Measurements from ENCODE around the gene POLR1B.
A peak's percentile ranks its signal among the peaks of the same experiment; 100 is the strongest.
"Not testable (repeated sequence)": the region's sequence is repeated elsewhere in the genome, so short reads cannot be mapped to it uniquely, and the experiment has no call there.

POLR1B gene

DNA sequence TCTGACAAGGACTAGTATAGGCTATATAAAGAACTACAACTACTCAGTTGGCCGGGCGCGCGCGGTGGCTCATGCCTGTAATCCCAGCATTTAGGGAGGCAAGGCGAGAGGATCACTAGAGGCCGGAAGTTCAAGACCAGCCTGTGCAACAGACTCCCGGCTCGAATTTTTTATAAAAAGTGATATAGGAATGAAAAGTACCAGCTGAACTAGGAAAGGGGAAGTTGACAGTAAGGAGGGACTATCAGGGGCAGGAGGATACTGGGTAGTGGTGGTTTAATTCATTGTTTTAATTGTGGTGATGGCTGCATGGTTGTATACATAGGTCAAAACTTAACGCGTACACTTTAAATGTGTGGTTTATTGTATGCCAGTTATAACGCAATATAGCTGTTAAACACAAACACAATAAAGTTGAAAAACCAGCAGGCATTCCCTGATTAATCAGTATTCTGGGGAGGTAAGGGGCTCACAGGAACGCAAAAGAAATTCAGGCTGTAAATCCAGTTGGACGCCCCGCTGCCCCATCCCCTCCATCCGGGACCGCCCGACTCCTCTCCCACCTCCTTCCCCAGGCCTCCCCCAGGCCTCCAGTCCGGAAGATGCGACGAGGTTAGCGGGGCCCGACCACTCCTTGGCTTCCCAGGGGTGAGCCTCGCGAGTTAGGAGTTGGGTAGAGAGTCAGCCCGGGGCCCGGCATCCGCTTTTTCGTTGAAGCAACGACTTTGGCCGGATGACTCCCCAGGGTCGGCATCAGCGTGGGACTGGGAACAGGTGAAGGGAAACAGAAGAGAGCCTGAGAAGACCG is 746 bp upstream of the POLR1B start:
- DNase-seq = peak; percentile 61 to 68

DNA sequence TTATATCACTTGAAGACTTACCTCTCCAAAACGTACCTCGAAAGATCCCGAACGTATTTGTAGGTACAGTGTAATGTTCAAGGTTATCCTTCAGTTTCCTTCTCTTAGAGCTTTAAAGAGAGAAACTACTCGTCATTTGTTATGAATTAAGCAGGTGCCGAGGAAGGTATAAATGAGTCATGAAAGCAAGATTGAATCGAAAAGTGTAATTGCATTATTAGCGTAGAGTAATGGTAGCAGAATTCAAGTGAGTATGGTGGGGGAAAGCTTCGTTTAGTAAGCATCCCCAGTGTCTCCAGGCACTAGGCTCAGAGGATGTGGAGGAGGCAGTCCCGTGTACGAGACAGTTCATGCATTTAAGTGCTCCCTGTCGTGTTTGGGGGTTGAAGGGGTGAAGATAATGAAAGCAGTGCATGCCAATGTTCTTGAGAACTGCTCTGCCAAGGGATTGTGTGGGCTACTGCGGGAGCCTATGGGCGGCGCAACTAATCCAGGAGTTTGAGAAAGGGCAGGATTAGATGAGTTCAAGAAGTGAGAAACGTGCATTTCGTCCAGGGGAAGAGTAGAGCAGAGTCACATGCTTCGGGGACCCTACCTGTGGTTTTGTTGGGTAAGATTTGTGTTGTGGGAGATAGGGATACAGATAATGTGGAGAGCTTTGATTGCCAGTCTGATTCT is 858 bp downstream of the POLR1B start:
- no peak for DNase-seq

DNA sequence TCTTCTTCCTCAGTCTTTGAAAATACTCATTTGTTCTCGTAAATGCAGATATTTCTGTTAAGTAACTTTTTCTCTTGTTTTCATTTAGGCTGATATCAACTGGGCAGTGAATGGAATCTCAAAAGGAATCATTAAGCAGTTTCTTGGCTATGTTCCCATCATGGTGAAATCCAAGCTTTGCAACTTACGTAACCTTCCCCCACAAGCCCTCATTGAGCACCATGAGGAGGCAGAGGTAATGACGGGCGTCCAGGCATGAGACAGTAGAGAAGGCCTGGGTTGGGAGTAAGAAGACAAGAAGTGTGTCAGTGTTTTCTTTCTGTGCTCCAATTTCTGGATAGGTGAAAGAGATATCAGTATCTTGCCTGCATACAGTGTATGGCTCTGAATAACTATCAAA is 5.1 kb downstream of the POLR1B start:
- peak; percentile 18 to 48 for DNase-seq

DNA sequence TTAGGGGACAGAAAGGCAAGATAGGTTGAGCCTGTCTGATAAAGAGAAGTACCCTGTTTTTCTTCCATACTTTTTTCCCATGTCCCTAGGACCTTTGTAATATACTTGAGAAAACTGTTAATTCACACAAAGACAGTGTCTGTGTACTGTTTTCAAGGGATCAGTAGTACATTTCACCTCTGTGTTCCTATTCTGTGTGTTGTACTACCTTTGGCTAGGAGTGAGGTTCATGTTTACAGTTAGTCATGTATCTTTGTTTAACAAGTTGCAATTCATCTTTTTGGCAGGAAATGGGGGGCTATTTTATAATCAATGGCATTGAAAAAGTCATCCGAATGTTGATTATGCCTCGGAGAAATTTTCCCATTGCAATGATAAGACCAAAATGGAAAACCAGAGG is 6.7 kb downstream of the POLR1B start:
- DNase-seq = no peak

DNA sequence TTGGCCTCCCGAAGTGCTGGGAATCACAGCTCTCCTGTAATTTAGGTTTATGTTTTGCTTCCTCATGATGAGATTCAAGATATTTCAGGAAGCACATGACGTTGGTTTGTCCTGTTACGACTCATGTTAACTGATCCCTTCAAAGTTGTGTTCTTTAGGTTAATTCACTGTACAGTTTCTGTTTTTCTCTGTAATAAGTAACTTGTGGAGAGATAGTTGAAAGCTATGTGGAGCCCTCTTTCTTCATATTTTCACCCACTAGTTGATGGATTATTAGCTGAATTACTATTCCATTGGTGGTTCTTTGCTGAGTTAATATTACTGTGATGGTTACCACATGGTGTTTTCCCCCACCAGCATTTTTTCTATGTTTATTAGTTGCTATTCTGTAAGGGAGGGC is 23.8 kb downstream of the POLR1B start:
- DNase-seq = no peak

DNA sequence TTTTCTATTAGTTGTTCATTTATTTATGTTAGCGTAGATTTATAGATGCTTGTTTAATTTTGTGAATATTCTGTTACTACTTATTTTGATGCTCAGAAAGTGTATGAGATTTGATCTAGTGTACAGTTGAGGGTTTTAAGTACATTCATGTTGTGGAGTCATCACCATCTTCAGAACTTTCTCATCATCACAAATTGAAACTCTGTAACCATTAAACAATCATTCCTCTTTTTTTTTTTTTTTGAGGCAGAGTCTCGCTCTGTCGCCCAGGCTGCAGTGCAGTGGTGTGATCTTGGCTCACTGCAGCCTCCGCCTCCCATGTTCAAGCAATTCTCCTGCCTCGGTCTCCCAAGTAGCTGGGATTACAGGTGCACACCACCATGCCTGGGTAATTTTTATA is 24.2 kb downstream of the POLR1B start:
- DNase-seq = not testable (repeated sequence)

DNA sequence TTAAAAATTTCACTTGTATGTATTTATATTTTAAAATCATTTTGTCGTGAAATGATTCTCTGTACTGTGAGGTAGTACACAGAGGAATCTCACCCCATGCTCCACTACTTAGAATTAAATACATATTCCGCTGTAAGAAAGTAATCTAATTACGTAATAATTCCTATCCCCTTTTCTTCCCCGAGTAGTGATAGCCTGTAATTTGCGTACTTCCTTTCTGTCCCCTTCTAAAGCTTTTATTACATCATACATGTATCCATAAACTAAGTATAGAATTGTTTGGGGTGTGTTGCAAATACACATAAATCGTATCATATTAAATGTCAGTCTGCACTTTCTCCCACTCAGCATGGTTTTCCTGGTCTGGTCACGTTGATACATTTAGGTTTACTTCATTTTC is 29.7 kb downstream of the POLR1B start:
- DNase-seq = peak in 1 of 2 donors; percentile 21

DNA sequence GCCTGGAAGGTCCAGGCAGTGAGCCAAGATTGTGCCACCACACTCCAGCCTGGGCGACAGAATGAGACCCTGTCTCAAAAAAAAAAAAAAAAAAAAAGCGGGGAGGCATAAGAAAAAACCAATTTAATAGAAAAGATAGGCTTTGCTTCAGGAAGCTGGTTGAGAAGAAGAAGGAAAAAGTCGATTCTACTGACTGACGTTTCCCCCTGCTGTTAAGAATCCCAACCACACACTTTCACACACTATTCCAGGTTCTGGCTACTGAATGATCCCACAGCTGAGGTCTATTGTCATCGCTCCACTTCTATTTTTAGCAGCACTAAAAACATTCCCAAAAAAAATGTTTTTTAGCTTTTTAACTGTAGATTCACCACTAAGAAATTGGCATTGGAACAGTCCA is 35.5 kb downstream of the POLR1B start:
- no peak for DNase-seq

DNA sequence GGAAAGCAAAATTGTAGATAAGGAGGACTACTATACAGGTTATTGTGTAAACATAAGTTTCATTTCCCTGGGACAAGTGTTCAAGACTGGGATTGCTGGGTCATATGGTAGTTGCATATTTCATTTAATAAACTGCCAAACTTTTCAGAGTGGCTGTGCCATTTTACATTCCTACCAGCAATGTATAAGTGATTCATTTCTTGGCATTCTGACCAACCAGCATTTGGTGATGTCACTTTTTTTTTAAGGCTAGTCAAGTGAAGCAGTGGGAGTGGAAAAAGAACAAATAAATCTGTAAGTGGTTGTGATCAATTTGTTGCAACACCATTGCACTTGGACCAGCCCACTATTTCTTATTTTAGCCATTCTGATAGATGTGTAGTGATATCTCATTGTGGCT is 37.0 kb downstream of the POLR1B start:
- DNase-seq = peak; percentile 45 to 52

DNA sequence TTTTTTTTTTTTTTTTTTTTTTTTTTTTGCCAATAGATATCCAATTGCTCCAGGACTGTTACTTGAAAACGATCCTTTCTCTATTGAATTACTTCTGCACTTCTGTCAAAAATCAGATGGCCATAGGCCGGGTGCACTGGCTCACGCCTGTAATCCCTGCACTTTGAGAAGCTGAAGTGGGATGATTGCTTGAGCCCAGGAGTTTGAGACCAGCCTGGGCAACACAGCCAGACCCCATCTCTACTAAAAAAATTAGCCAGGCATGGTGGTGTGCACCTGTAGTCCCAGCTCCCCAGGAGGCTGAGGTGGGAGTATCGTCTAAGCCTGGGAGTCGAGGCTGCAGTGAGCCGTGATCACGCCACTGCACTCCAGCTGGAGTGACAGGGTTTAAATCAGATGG is 37.8 kb downstream of the POLR1B start:
- no peak for DNase-seq

DNA sequence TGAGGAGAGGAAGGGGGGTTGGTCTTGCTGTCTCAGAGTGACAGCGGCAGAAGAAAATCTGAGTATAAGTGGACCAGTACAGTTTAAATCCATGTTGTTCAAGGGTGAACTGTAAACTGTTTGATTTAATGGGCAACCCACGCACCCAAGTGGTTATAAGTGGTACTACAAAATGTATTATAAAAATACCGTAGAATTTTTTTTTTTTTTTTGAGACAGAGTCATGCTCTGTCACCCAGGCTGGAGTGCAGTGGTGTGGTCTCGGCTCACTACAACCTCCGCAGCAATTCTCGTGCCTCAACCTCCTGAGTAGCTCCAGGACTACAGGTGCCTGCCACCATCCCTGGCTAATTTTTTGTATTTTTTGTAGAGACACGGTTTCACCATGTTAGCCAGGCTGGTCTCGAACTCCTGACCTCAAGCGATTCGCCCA is 40.1 kb downstream of the POLR1B start:
- peak; percentile 58 to 84 for DNase-seq

DNA sequence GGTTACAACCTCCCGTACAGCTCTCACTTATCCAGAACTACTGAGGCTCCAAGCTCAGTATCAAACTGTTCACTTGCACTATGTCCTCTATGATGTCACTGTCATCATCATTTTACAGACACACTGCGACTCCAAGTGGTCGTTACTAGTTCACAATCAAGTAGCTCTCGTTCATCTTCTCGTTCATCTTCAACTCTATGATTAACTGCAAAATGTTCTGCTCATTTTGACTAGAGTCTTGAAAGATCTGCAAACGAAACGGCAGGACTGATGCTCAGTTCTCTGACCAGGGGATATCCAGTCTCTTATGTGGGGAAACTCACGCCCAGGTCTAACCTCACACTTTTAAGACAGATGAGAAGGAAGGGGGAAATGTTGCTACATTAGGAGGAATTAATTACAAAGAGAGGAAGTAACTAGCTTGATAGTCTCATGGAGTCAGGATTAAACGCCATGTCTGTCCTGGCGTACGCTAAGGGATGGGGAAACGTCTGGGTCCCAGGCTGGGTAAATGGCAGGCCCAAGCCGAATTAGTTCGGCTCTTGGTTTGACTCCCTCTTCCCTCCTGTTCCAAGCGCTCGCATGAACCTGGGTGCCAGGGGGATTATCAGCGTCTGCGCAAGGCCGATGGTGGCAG is 41.4 kb downstream of the POLR1B start:
- DNase-seq = peak in 1 of 2 donors; percentile 23

DNA sequence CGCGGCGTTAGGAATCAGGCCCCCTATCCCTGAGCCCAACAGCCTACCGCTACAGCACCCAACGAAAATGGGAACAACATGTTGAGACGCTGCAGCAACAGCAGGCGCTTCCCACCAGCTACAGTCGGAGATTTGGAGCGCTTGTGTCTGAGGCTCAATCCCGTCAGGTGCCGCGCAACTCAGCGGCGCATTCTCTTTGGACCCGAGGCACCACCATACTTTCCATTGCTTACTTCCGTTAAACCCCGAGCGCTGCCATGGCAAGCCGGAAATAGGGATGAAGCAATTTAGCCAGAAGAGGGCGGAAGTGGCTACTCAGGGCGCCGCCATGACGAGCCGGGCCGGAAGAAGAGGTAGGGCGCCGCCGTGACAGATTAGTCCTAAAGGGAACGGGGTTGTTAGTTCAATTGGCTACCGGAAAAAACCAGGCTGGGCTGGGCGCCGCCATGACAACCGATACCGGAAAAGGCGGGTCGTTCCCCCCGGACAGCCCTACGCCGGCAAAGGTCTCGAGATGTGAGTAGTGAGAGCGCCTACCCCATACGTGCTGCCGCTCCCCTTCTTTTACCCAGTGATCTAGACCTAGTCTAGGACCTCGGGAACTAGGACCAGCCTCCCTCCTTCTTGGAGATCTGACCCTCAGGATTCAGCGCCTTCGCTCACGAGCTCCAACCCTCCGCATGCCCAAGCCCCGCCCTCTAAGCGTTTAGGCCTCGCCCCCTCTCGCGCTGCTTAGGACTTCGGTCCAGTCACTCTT is 42.0 kb downstream of the POLR1B start, which contains the start of gene CHCHD5:
Gene CHCHD5 (plus strand): TSS at position 476 of the 757 bp plus-strand sequence. CDS start 39 bp downstream, at position 515.
- peak; percentile 95 to 97 for DNase-seq

DNA sequence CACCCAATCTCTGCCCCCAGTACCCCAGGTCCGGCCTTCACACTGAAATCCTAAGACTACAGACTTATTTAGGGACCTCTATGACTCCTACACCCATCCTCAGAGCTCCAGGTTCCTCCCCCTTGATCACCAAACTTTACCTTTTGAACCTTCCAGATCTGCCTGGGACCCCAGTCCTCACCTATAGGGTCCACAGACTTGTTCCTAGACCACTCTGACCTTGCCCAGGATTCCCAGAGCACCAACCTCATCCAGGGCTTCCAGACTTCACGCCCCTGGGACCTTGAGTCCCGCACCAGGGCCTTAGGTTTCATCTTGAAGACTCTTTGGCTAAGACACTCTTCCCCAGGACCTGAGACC is 42.6 kb downstream of the POLR1B start:
- DNase-seq = no peak

DNA sequence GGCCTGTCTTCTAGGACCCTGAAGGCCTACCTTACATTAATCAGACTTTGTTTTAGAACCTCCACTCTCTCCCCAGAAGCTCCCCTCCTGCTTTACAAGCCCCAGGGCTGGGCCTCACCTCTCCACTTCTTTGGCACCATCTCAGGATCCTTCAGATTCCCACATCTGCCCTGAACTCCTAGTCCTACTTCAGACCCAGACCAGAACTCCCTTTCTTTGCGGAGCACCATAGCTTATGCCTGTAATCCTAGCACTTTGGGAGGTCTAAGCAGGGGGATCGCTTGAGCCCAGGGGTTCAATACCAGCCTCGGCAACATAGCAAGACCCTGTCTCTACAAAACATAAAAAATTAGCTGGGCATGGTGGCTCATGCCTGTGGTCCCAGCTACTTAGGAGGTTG is 43.1 kb downstream of the POLR1B start:
- DNase-seq = no peak

DNA sequence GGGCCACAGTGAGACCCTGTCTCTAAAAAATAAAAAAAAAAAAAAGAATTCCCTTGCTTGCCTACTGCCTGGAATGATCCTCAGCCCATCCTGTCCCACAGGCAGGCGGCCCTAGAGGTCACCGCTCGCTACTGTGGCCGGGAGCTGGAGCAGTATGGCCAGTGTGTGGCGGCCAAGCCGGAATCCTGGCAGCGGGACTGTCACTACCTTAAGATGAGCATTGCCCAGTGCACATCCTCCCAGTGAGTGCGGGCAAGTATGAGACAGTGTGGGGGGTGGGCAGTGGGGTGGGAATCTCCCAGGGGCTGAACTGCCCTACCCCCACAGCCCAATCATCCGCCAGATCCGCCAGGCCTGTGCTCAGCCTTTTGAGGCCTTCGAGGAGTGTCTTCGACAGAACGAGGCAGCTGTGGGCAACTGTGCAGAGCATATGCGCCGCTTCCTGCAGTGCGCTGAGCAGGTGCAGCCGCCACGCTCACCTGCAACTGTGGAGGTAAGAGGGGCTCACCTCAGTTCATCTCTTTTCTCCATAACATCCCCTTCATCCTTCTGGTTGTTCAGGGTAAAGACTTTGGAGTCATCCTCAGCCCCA is 43.7 kb downstream of the POLR1B start:
- no peak for DNase-seq

DNA sequence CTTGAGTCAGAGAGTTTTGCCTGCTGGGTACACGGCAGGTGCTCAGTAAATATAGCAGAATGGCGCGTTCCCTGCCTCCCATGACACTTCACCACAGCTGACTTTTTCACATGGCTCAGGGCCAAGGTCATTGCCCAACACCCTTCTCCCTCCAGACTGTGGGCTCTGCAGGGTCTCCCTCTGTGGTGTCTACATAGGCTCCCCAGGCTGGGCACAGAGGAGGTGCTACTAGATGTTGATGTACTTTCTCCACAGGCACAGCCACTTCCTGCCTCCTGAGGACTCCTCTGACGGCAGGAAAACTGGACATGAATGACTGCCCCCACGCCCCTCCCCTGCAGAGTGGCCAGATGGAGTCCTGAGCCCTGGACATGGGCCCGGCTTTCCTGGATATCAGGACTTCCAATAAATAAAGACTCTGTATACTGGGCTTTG is 46.4 kb downstream of the POLR1B start:
- DNase-seq = no peak

DNA sequence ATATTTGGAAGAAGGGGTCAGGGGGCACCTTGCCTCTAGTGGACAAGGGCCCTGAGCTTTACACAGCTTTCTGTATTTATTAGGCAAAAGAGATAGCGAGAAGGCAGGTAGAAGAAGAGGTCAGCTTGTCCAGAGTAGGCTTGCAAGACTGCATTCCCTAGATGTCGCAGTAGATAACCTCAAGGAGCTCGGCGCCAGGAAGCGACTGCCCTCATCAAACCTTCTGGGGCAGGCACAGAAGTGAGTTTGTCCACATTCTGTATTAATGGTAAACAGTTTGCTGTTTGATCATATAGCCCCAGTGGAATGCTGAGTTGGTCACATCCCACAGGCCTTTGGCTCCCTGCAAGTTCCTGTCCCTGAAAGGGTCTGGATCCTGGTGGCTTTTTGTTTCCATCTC is 49.1 kb downstream of the POLR1B start:
- DNase-seq = no peak

DNA sequence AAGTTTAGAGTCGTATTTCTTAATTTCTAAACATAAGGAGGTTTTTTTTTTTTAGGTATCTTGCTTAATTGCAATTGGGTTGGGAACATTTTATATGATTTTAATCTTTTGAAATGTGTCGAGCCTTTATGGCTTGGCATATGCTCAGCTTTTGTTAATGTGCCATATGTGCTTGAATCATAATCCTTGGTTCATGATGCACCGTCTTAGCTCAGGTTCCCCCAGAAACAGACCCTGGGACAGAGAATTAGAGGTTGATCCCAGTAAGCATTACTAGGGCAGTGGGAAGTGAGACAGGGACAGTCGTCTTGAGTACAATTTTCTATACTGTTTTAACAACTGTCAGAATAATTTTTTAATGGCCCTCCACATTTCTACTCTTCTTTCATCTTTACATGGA is 51.5 kb downstream of the POLR1B start:
- no peak for DNase-seq

DNA sequence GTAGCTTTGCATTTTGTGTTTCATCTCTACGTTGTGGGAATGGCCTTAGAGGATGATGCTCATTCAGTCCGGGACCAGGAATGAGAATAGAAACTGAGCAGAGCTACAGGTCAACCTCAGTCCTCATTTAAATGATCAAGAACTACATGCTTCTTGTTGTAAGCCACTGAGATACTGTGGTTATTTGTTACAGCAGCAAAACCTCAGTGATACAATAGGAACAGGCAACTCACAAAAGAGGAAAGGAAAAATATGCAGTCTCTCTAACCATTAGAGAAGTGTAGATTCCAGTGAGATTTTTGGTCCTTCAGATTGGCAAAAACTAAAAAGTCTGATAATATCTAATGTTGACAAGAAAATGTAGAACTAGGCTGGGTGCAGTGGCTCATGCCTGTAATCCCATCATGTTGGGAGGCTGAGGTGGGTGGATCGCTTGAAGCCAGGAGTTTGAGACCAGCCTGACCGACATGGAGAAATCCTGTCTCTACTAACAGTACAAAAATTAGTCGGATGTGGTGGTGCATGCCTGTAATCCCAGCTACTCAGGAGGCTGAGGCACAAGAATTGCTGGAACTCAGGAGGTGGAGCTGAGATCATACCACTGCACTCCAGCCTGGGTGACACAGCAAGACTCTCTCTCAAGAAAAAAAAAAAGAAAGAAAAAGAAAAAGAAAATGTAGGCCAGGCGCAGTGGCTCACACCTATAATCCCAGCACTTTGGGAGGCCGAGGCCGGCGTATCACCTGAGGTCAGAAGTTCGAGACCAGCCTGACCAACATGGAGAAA is 55.5 kb downstream of the POLR1B start:
- DNase-seq = no peak

DNA sequence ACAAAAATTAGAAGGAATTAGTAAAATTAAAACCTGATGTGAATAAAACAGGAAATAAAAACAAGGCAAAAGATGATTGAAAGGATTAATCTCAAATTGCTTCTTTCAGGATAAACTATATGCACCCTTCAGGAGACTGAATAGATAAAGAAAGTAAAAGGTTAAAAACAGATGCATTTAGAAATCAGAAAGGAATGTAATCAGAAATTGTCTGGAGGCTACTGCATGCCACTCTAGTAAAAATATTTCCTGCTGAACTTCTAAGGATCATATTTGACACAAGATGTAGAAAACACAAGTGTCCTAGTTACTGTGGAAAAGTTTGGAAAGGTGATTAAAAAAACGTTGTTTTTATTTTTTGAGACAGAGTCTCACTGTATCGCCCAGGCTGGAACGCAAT is 58.4 kb downstream of the POLR1B start:
- DNase-seq = no peak

DNA sequence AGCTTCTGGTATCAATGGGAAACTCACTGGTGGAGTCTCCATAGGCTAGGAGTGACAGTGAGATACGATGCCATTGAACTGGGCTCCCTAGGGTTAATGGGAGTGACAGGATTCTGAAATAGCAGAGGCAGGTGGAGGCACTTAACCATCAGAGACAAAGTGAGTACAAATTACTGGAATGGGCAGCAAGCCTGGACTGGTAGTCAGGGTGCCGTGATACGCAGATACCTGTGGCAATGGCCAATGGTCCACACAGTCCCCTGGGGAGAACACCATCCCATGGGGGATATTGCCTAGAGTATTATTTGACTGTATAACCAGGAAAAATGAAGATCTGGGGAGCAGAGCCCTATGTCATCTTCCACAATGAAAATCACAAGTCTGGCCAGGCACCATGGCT is 59.5 kb downstream of the POLR1B start:
- DNase-seq = no peak
